GM21423 (cell line): ENCODE results near the gene DDX20.
"Not testable (repeated sequence)": the region's sequence is repeated elsewhere in the genome, so short reads cannot be mapped to it uniquely, and the experiment has no call there.

Experiments used
- ATAC-seq: cut with Tn5 transposase; IDR thresholded peaks from one replicate; pipeline ENCODE4 v1.9.1; 2021; ENCODE audit warnings: mild to moderate bottlenecking, moderate library complexity; ENCODE audit not compliant: unreplicated experiment

Gene DDX20

GRCh38 chr1:111732718-111733117, 23.0 kb upstream of the DDX20 start:
- no peak for ATAC-seq

DNA sequence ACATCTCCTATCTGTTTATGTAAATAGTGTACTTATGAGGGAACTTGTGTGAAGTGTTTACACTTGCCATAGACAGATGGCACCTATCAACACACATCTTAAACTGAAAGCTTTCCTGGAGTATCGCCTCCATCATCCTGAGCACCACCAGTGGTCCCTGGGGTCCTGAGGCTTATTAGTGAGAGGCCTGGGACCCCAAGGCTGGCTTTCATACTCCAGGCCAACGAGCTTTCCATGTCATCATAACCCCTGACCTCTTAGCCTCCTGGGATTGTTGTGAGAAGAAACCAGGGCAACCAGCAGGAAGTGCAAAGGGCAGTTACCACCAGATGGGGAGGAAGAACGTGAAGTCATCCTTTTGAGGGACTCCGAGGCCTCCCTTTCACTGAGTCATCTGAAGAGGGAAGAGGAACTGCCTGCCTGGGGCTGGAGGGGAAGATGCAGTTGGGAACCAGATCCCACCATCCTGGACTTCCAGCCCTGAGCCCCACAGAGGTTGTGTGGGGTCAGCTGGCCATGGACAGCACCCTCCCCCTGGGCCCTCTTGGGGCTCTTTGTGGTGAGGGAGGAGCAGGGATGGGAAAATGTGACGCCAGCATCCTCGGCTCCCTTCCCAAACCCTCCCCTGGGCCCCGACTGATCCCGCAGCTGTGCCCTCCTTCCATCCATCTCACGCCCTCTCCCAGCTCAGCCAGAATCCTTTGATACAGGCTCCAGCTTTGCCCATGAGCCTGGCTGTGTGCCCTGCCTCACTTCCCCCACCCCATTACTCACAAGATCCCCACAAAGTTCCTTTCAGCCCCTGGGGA, 22.3 kb upstream of the DDX20 start:
- ATAC-seq, result no peak

DNA sequence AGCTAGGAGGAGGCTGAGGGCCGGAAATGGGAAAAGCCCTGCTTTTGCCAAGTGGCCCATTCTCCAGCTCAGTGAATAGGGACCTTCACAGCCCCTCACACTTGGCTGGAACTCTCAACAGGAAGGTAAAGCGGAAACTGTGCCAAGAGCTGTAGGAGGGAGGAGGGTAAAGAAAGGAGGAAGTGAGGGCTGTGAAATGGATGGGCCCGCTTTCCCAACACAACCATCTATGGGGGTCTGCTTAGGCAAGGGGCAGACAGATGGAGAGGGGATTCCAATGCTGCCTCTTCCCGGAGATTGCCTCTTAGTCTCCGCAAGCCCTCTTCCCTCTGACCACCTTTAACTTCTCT, 21.7 kb upstream of the DDX20 start:
- ATAC-seq, result no peak

DNA sequence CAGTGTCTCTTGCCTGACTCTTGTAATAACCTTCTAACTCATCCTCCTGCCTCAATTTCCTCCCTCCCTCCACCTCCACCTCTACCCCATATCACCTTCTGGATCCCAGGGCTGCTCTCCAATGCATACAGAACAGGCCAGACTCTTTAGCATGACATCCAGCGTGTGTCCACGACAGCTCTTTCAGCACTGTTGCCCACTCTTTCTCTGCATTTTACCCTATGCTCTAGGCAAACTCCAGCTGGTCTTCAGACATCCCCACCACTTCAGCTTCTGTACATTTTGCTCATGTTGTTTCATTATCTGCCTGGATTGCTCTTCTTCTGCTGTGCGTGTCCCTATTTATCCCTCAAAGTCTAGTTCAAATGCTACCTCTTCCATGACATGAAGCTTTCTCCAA, 21.3 kb upstream of the DDX20 start:
- no peak for ATAC-seq

DNA sequence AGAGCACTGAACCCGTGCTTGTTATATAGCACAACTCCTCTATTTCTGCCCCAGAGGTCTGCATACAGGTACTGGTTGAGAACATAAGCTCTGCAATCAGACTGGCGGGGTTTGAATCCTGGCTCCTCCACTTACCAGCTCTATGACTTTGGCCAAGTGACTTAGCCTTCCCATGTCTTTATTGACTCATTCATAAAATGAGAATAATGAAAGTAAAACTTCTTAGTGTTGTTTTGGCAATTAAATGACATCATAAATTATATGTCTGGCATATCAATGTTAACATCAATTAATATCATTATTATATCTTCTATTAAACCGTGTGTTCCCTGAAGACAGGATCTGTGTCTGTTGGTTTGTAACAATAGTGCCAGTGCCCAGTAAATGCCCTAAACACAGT, 20.8 kb upstream of the DDX20 start:
- no peak for ATAC-seq

DNA sequence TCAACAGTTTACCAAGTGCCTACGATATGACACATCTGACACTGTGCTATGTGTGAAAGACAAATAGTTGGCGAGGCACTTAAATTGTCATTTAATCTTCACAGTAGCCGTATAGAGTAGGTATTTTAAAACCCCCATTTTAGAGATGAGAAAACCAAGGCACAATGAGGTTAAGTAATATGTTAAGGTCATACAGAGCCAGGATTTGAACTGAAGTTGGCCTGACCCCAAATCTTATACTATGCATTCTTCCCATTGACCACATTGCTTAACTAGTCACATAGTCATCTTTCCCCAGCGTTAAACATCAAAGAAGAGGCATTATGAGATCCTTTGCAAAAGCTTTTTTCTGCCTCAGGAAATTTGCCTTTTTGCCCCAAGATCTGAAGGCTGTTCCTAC, 20.4 kb upstream of the DDX20 start:
- no peak for ATAC-seq

- no peak for ATAC-seq
These were observed 19.7 kb upstream of the DDX20 start for GRCh38 chr1:111735858-111736544.

GRCh38 chr1:111736548-111737215, 19.0 kb upstream of the DDX20 start:
- ATAC-seq, result no peak

DNA sequence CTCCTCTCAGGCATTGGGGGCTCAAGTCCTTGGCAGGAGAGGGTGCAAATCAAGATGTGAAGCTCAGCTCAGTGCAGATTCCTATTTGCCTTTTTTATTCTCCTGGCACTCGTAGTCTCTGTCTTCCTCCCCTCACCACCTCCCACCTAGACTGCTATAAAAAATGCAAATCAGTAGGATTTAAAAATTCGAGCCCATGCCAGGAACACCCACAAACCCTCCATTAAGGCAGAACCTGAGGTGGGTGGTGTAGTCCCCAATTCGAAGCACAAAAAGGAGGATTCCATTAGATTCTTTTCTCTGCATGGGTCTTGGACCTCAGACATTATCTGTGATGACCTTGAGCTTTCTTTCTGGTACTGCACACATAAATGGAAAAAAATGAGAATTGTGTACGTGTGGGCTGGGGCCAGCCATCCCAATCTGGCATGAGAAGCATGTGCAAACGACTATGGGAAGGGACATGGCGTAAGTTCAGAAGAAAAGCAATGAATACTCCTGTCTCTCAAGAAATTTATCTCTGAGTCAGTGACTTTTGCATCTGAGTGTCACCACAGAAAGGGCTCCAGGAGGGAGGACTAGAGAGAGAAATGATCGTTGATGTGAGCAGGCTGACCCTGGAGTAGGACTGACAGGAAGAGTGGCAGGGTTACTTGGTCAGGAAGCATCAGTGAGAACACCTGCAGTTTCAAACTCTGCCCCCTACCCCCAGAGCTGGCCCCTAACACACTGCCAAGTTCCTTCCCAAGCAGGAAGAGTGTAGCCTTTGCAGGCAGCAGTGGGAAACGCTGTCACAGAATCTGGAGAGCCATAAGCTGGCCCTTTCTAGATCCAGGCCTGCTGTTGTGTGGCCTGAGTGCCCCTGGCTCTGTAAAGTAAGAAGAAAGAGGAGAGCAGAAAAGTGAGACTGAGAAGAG, 18.2 kb upstream of the DDX20 start:
- no peak for ATAC-seq

DNA sequence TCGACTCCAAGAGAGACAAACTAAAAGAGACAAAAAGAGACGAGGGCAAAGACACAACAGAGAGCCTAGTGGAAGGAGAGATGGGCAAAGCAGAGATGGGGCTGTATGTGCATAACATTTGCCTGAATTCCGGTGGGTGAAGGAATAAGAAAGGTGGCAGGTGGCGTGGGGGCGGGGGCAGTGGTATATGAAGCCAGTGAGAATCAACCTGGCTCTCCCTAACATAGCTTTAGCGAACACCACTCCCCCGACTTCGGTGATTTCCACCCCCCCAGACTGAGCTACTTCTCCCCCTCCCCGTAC, 17.6 kb upstream of the DDX20 start:
- no peak for ATAC-seq

DNA sequence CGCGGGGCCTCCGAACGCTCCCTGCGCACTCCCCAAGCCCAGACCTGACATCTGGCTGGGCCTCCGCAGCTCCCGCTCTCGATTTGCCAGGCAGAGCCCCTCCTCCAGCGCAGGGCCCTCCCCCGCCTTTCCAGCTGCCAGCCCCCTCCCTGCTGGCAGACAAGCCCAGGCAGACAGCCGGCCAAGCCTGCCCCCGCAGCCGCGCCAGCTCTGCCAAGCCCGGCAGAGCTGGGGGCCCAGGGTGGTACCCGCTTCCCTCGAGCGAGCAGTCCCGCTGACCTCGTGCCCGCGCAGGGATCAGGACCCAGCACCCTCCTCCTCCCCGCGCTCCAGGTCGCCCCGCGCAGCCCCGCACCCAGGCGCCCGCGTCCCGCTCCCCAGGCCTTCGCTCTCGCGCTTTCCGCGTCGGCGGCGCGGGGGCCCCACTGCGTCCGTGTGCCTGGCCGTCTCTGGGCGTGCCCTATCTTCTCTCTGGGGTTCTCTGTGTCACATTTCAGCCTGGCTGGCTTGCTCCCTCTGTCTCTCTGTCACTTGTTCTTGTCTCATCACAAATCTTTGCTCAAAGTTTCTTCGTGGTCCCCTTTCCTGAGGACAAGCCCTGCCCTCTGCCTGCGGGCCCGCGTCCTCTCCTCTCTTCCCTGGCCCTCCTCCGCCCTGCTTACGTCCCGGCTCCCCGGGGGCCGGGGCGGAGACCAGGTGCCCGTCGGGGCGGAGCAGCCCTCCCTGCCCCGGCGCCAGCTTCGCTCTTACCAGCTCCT, 17.1 kb upstream of the DDX20 start:
- ATAC-seq, result peak; percentile 40

GRCh38 chr1:111739194-111739924, 16.3 kb upstream of the DDX20 start, which contains the start of gene INKA2:
Gene INKA2 (minus strand): TSS chr1:111739395. CDS start chr1:111739242, 153 bp downstream.
- ATAC-seq, result peak; percentile 79

GRCh38 chr1:111739925-111740765, 15.6 kb upstream of the DDX20 start:
- ATAC-seq, result peak; percentile 10

DNA sequence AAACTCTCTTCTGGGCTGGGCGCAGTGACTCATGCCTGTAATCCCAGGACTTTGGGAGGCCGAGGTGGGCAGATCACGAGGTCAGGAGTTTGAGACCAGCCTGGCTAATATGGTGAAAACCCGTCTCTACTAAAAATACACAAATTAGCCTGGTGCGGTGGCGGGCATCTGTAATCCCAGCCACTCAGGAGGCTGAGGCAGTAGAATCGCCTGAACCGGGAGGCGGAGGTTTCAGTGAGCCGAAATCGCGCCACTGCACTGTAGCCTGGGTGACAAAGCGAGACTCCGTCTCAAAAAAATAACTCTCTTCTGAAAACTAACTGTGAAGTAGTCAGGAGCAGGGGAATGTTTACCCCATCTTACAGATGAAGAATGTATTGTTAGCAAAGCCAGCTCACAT, 13.4 kb upstream of the DDX20 start:
- ATAC-seq, result not testable (repeated sequence)

GRCh38 chr1:111742938-111743549, 12.7 kb upstream of the DDX20 start:
- ATAC-seq, result no peak

DNA sequence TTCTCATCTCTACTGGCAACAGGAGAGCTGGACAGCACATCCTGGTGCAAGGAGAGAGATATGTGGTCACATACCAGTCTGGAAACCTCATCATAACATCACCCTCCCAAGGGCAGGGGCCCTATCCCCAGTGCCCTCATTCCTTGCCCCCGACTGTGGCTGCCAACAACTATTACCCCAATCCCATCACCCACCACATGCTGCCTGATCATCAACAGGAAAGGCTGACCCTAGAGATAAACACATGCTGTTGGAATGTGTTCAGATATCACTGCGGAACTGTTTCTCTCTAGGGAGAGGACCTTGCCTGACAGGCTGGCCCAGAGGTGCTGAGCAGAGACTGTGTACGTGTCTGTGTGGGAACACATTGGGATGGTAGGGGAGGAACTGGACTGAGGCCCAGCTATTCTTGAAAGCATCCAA, 12.0 kb upstream of the DDX20 start:
- ATAC-seq, result no peak

GRCh38 chr1:111745675-111746613, 9.8 kb upstream of the DDX20 start:
- no peak for ATAC-seq
